Nephron (organoid): Measurements from ENCODE around the gene VIPAS39.

Experiments
- H3K27ac Mint-ChIP-seq, 3 experiments: 2 replicates each; pipeline ENCODE4 v1.8.0; 2020; ENCODE audit warnings: mixed read lengths in 3 of 3, mild to moderate bottlenecking in 2 of 3, moderate library complexity in 1 of 3
- H3K27me3 Mint-ChIP-seq: 2 replicates; pipeline ENCODE4 v1.8.0; 2021; ENCODE audit warnings: low read depth, mild to moderate bottlenecking, moderate library complexity, mixed read lengths
- H3K36me3 Mint-ChIP-seq: 2 replicates; pipeline ENCODE4 v1.8.0; 2020; ENCODE audit warnings: low read depth, mixed read lengths
- H3K4me1 Mint-ChIP-seq: 2 replicates; pipeline ENCODE4 v1.8.0; 2020; ENCODE audit warnings: mixed read lengths
- H3K4me3 Mint-ChIP-seq, 3 experiments: 2 replicates each; pipeline ENCODE4 v1.8.0; 2020; ENCODE audit warnings: mild to moderate bottlenecking in 3 of 3, mixed read lengths in 3 of 3, moderate library complexity in 2 of 3
- H3K9me3 Mint-ChIP-seq: 2 replicates; pipeline ENCODE4 v1.8.0; 2020; ENCODE audit warnings: mixed read lengths
- CTCF ChIP-seq, 3 experiments: fragments of 200-600 bp; sonication (generic); IDR thresholded peaks; one replicate each; pipeline ENCODE4 v1.5.0; 2021; ENCODE audit warnings: antibody characterized with exemption in 3 of 3; ENCODE audit not compliant: unreplicated experiment in 3 of 3

The VIPAS39 gene

GRCh38 chr14:77478029-77478428 is 20.6 kb upstream of the VIPAS39 start:
- Mint-ChIP-seq H3K4me1 (no peaks in the 10 kb centered on the region), H3K36me3 (no peaks in the 10 kb centered on the region), H3K9me3 (no peaks in the 10 kb centered on the region), H3K4me3 (no peak overlapping the region), H3K27ac (no peak overlapping the region), H3K27me3 (peaks cover 9% of the 10 kb centered on the region)
- TF ChIP-seq CTCF (IDR thresholded peaks at IDR 0.05; ENCODE audit: unreplicated experiment in 3 of 3) = no peak

GRCh38 chr14:77475432-77476115 is 18.2 kb upstream of the VIPAS39 start:
- no peak overlapping the region for H3K4me3 Mint-ChIP-seq
- no peaks in the 10 kb centered on the region for H3K36me3 Mint-ChIP-seq
- H3K4me1 Mint-ChIP-seq = no peaks in the 10 kb centered on the region
- no peak for TF ChIP-seq CTCF (IDR thresholded peaks at IDR 0.05; ENCODE audit: unreplicated experiment in 3 of 3)
- H3K9me3 Mint-ChIP-seq = no peaks in the 10 kb centered on the region
- H3K27ac Mint-ChIP-seq = no peak overlapping the region
- peaks cover 16% of the 10 kb centered on the region for H3K27me3 Mint-ChIP-seq

GRCh38 chr14:77474479-77475177 is 17.2 kb upstream of the VIPAS39 start:
- Mint-ChIP-seq H3K4me3 (no peak overlapping the region), H3K4me1 (no peaks in the 10 kb centered on the region), H3K27ac (peak overlapping the region in 1 of 3 experiments; percentile 2), H3K27me3 (peaks cover 16% of the 10 kb centered on the region), H3K9me3 (no peaks in the 10 kb centered on the region), H3K36me3 (peaks cover 1% of the 10 kb centered on the region)
- TF ChIP-seq CTCF (IDR thresholded peaks at IDR 0.05; ENCODE audit: unreplicated experiment in 3 of 3) = no peak

GRCh38 chr14:77473921-77474320 is 16.5 kb upstream of the VIPAS39 start:
- Mint-ChIP-seq H3K4me3 (no peak overlapping the region), H3K36me3 (peaks cover 8% of the 10 kb centered on the region), H3K27me3 (peaks cover 16% of the 10 kb centered on the region), H3K9me3 (no peaks in the 10 kb centered on the region), H3K4me1 (no peaks in the 10 kb centered on the region), H3K27ac (peak overlapping the region in 1 of 3 experiments; percentile 41)
- TF ChIP-seq CTCF (IDR thresholded peaks at IDR 0.05; ENCODE audit: unreplicated experiment in 3 of 3) = no peak

GRCh38 chr14:77470224-77470870 is 12.9 kb upstream of the VIPAS39 start:
- TF ChIP-seq CTCF (IDR thresholded peaks at IDR 0.05; ENCODE audit: unreplicated experiment in 3 of 3) = no peak
- peaks cover 16% of the 10 kb centered on the region for H3K27me3 Mint-ChIP-seq
- peaks cover 31% of the 10 kb centered on the region for H3K36me3 Mint-ChIP-seq
- H3K9me3 Mint-ChIP-seq = no peaks in the 10 kb centered on the region
- H3K27ac Mint-ChIP-seq = peak overlapping the region in 1 of 3 experiments; percentile 75
- no peak overlapping the region for H3K4me3 Mint-ChIP-seq
- H3K4me1 Mint-ChIP-seq = no peaks in the 10 kb centered on the region
